ENCODE measurements around the gene DKK3. TPM values are rescaled to one million over a fixed set of nuclear protein-coding genes. Genes with fewer than 3 reads are reported as not detected.

The DKK3 gene
- total RNA-seq, 1 donor from 2014 or later = 657 TPM

DNA sequence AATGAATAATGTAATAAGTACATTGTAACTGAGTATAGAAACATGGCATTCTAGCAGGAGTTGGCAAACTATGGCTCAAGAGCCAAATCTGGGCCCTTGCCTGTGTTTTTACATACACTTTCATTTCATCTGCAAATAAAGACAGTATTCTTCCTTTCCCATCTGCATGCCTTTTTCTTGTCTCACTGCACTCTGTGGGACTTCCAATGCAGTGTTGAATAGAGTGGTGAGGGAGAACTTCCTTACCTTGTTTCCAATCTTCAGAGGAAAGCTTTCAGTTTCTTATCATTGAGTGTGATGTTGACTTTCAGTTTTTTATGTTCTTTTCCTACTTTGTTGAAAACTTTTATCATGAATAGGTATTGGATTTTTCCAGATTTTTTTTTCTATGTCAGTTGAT is 84.6 kb downstream of the DKK3 start:
- intact Hi-C loops (cut with micrococcal nuclease) = loop anchor here (10.0 kb wide), 1 partner anchor 361 kb away; no protein-coding TSS in a partner anchor
- DNase-seq = no peak

DNA sequence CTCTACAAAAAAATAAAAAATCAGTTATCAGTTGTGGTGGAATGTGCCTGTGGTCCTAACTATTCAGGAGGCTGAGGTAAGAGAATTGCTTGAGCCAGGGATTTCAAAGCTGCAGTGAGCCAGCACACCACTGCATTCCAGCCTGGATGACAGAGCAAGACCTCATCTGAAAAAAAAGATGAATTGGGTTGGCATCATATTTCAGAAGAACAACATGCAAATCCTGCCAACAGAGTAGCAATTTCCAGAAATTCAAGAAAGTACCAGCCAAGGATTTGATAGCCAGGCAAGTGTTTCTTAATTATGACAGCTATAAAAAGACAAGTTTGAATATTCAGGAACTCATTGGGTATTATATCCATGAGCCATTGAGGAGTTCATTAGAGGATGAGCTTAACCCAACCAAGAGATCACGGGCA is 91.4 kb downstream of the DKK3 start:
- ATAC-seq = peak; percentile 57
- intact Hi-C loops (cut with micrococcal nuclease) = no loop called here
- no peak for DNase-seq

More for the DNA sequence above, 84.6 kb downstream of the DKK3 start:
- ATAC-seq = peak; percentile 27

DNA sequence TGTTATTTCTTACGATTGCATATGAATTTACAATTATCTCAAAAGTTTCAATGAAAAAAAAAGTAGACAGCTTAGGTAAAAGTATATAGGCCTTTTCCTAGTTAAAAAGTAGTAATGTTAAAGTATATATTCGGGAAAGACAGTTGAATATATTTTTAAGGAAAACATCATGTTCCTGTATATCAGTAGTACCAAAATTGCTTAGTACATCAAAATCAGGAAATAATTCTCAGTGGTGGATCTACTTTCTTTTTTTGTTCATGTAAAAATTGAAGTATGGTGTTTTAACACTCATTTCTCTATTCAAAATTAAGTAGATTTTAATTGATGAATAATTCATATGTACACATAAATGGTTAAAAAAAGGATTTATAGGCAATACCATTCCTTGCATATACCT is 92.8 kb downstream of the DKK3 start:
- intact Hi-C loops (cut with micrococcal nuclease) = no loop called here
- DNase-seq = no peak
- ATAC-seq = no peak

DNA sequence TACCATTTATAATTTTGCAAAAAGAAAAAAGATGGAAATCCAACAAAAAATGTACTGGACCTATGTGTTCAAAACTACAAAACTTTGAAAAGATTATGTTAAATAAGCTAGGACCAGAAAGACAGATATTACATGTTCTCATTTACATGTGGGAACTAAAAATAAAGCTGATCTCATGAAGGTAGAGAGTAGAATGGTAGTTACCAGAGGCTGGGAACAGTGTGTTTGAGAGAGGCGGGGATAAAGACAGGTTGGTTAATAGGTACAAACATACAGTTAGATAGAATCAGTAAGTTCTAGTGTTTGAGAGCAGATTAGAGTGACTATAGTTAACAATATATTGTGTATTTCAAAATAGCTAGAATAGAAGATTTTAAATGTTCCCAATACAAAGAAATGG is 95.0 kb downstream of the DKK3 start:
- ATAC-seq (peak; percentile 54), DNase-seq (no peak)
- intact Hi-C loops (cut with micrococcal nuclease) = no loop called here

Other genes starting within 250 kb of the DKK3 start
- 51.5 TPM for gene USP47, start 166.7 kb downstream of the DKK3 start, total RNA-seq
- 57.1 TPM for gene MICAL2, start 102.0 kb upstream of the DKK3 start, total RNA-seq

Data from left ventricle myocardium superior (tissue), 1 donor.